ENCODE data around the gene GP1BB.

DNA sequence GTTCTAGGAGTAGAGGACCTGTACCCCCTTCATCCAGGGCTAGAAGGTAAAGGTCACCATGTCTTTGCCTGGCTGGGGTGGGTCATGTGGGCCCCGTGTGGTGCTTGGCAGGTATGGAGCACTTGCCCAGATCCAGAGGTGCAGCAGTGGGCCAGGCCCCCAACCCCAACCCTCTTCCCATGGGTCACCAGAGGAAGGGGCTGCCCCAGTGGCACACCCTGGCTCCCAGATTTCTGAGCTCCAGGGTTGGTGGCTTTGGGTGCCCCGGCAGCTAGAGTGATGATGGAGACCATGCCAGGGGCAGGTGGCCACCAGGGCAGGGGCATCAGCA lies 2.4 kb upstream of the GP1BB start:
- TF ChIP-seq SUZ12 (IDR thresholded peaks at IDR 0.05) (no peak), FOXA1 (IDR thresholded peaks at IDR 0.05) (no peak), FOXM1 (IDR thresholded peaks at IDR 0.05; ENCODE audit: borderline replicate concordance) (no peak), ELF4 (IDR thresholded peaks at IDR 0.05) (no peak), NFRKB (IDR thresholded peaks at IDR 0.05) (no peak)

All from HEK293T (cell line).